KMS-11 (cell line): ENCODE data around the gene ARPC1A.

ENCODE experiments used
- H2AFZ ChIP-seq: fragments of 200-600 bp; sonication (generic); 2 replicates; pipeline ENCODE4 v1.6.1; 2016; ENCODE audit warnings: antibody characterized with exemption, mixed run types, low read depth
- H3K27ac ChIP-seq: fragments of 200-600 bp; sonication (generic); 2 replicates; pipeline ENCODE4 v1.6.1; 2016; ENCODE audit warnings: mild to moderate bottlenecking, mixed run types
- H3K27me3 ChIP-seq: fragments of 200-600 bp; sonication (generic); 2 replicates; pipeline ENCODE4 v1.6.1; 2017; ENCODE audit warnings: mild to moderate bottlenecking, low read depth, mixed run types, moderate library complexity; ENCODE audit not compliant: insufficient read depth
- H3K36me3 ChIP-seq: fragments of 200-600 bp; sonication (generic); 2 replicates; pipeline ENCODE4 v1.6.1; 2017; ENCODE audit warnings: mild to moderate bottlenecking, mixed run types; ENCODE audit not compliant: insufficient read depth
- H3K4me1 ChIP-seq: fragments of 200-600 bp; sonication (generic); 2 replicates; pipeline ENCODE4 v1.6.1; 2016; ENCODE audit warnings: mild to moderate bottlenecking, low read depth, mixed run types; ENCODE audit not compliant: poor library complexity, severe bottlenecking
- H3K4me2 ChIP-seq: fragments of 200-600 bp; sonication (generic); 2 replicates; pipeline ENCODE4 v1.7.0; 2016; ENCODE audit warnings: mild to moderate bottlenecking, mixed run types
- H3K4me3 ChIP-seq: fragments of 200-600 bp; sonication (generic); IDR thresholded peaks from 2 replicates; pipeline ENCODE4 v1.6.1; 2017; ENCODE audit warnings: low read depth, low read length, mixed read lengths; ENCODE audit not compliant: insufficient read depth
- H3K79me2 ChIP-seq: fragments of 200-600 bp; sonication (generic); 2 replicates; pipeline ENCODE4 v1.6.1; 2016; ENCODE audit warnings: low read depth, mixed run types; ENCODE audit not compliant: insufficient read depth
- H3K9ac ChIP-seq: fragments of 200-600 bp; sonication (generic); 2 replicates; pipeline ENCODE4 v1.6.1; 2016; ENCODE audit warnings: mild to moderate bottlenecking, mixed run types
- H4K20me1 ChIP-seq: fragments of 200-600 bp; sonication (generic); 2 replicates; pipeline ENCODE4 v1.6.1; 2016; ENCODE audit warnings: mild to moderate bottlenecking, mixed run types; ENCODE audit not compliant: insufficient read depth
- CTCF ChIP-seq: fragments of 200-600 bp; sonication (generic); conservative IDR thresholded peaks from 2 replicates; pipeline ENCODE4 v1.6.1; 2017; ENCODE audit warnings: low read depth, mild to moderate bottlenecking, antibody characterized with exemption, low read length, moderate library complexity, mixed read lengths

ARPC1A gene

GRCh38 chr7:99392046-99392445, 66.3 kb downstream of the ARPC1A start:
- TF ChIP-seq CTCF = no peak
- Histone ChIP-seq H3K4me2 (peak overlapping the region; percentile 87), H2AFZ (no peak overlapping the region), H3K4me1 (peaks cover 23% of the 10 kb centered on the region), H3K4me3 (no peak overlapping the region), H3K27me3 (no peaks in the 10 kb centered on the region), H3K79me2 (no peaks in the 10 kb centered on the region; the same call in 1 of the 2 replicates), H4K20me1 (0 out of 2 replicates have a peak, but pooled peaks cover 3% of the 10 kb centered on the region), H3K9ac (peak overlapping the region; percentile 34; the same call in 1 of the 2 replicates), H3K27ac (peak overlapping the region; percentile 49; the same call in 1 of the 2 replicates), H3K36me3 (no peaks in the 10 kb centered on the region)

DNA sequence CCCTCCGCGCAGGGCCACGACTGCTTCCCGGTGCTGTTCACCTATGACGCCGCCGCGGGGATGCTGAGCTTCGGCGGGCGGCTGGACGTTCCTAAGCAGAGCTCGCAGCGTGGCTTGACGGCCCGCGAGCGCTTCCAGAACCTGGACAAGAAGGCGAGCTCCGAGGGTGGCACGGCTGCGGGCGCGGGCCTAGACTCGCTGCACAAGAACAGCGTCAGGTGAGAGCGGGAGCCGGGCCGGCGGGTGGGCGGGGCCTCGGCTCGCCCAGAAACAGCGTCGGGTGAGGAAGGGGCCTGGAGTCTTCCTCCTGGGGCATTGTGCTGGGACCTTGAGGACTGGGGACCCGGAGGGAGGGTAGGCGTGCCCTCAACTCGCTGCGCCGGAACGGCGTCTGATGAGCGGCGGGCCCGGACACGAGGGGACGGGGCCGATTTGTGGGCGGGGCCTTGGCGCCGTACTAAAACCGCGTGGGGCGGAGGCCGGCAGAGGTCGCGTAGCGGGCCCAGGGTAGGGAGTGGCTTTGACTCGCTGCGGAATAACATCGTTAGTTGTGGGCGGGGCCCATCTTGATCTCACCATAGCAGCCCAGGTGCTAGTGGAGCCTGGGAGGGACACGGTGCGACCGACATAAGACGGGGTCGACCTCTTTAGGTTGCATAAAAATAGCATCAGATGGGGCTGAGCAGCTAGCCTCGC, 67.1 kb downstream of the ARPC1A start:
- no peaks in the 10 kb centered on the region for H3K36me3 ChIP-seq
- peak overlapping the region; percentile 87 for H3K4me2 ChIP-seq

DNA sequence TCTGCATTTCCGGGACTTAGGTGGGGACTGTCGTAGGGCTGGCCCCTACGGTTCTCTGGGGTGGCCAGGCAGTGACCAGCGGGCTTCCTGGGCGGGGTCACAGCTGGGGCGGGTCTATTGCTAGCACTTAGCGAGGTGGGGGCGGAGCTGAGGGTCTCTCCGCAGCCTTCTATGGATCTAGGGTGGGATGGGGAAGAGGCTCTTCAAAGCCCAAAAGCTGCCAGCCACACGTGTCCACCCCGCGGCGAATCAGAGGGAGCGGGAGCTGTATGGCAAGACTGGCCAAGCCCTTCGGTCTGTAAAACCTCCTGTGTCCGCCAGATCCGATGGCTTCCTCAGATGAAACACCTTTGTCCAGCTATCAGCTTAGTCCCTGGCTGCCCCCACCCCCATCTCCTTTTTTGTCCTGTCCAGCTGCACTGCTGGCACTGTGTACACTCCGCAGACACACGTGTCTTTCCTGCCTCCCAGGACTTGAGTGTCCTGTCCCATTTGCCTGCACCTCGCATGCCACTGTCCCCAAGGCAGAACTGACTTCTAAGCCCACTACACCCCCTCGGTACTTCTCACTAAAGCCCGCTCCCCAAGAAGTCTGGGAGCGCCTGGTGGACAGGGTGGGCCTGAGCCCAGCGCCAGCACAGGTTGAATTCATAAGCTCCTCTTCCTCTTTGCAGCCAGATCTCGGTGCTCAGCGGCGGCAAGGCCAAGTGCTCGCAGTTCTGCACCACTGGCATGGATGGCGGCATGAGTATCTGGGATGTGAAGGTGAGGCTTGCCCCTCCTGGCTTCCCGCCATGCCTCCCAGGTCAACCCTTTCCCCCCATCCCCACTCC, 67.9 kb downstream of the ARPC1A start:
- Histone ChIP-seq H3K4me1 (peaks cover 23% of the 10 kb centered on the region), H2AFZ (no peak overlapping the region), H3K36me3 (no peaks in the 10 kb centered on the region), H3K4me3 (no peak overlapping the region), H3K79me2 (no peaks in the 10 kb centered on the region; the same call in 1 of the 2 replicates), H3K27ac (peak overlapping the region; percentile 49; the same call in 1 of the 2 replicates), H3K4me2 (peak overlapping the region; percentile 87), H3K9ac (peak overlapping the region; percentile 34; the same call in 1 of the 2 replicates), H3K27me3 (no peaks in the 10 kb centered on the region), H4K20me1 (0 out of 2 replicates have a peak, but pooled peaks cover 3% of the 10 kb centered on the region)
- no peak for TF ChIP-seq CTCF

More for the DNA sequence above, 67.1 kb downstream of the ARPC1A start:
- peak overlapping the region; percentile 49 for H3K27ac ChIP-seq
- peaks cover 23% of the 10 kb centered on the region for H3K4me1 ChIP-seq
- H3K79me2 ChIP-seq = no peaks in the 10 kb centered on the region; the same call in 1 of the 2 replicates
- TF ChIP-seq CTCF = no peak
- H3K4me3 ChIP-seq = no peak overlapping the region
- H3K27me3 ChIP-seq = no peaks in the 10 kb centered on the region
- 0 out of 2 replicates have a peak, but pooled peaks cover 3% of the 10 kb centered on the region for H4K20me1 ChIP-seq
- H3K9ac ChIP-seq = peak overlapping the region; percentile 34; the same call in 1 of the 2 replicates
- no peak overlapping the region; the same call in 1 of the 2 replicates for H2AFZ ChIP-seq

- no peak for TF ChIP-seq CTCF
- H3K27me3 ChIP-seq = no peaks in the 10 kb centered on the region
- no peak overlapping the region for H2AFZ ChIP-seq
- no peaks in the 10 kb centered on the region for H3K36me3 ChIP-seq
- 0 out of 2 replicates have a peak, but pooled peaks cover 3% of the 10 kb centered on the region for H4K20me1 ChIP-seq
- H3K27ac ChIP-seq = no peak overlapping the region; the same call in 1 of the 2 replicates
- H3K9ac ChIP-seq = no peak overlapping the region
- peaks cover 23% of the 10 kb centered on the region for H3K4me1 ChIP-seq
- peak overlapping the region; percentile 87; the same call in 1 of the 2 replicates for H3K4me2 ChIP-seq
- no peaks in the 10 kb centered on the region; the same call in 1 of the 2 replicates for H3K79me2 ChIP-seq
- H3K4me3 ChIP-seq = no peak overlapping the region
Measured at GRCh38 chr7:99394188-99394502, 68.4 kb downstream of the ARPC1A start.
